IMR-90 (cell line): Measurements from ENCODE around the gene CLPTM1L. TPM values are rescaled to one million over a fixed set of nuclear protein-coding genes. Genes with fewer than 3 reads are reported as not detected.

Experiments
- ATAC-seq: fragments of 200-7000 bp; cut with Tn5 transposase; 2 replicates; pipeline ENCODE4 v1.9.1; 2020; ENCODE audit warnings: low read depth, mild to moderate bottlenecking, moderate library complexity
- BruUV-seq: library from RNA; stranded (reverse); fragments of 400-500 nt; replicated peaks from 2 replicates; lab custom pipeline; 2021; lab: Mats Ljungman, UMichigan
- CTCF ChIA-PET: fragments of 300-600 bp; formaldehyde crosslinking; extraction: SDS; loops from one replicate; lab custom pipeline; 2021; ENCODE audit warnings: antibody characterized with exemption; lab: Yijun Ruan, JAX
- POLR2A ChIA-PET: fragments of 300-600 bp; sonication (Branson Sonifier 250); formaldehyde crosslinking; loops from one replicate; lab custom pipeline; 2022; ENCODE audit warnings: antibody characterized with exemption; ENCODE audit not compliant: unreplicated experiment; lab: Charles Lee
- DNase-seq: peaks from one replicate; pipeline ENCODE4 v3.0.0; 2013
- H2AFZ ChIP-seq: replicated peaks from 2 replicates; pipeline ENCODE3; 2013; ENCODE audit warnings: low read length, mild to moderate bottlenecking; ENCODE audit not compliant: poor library complexity
- H2AK5ac ChIP-seq: 2 replicates; pipeline ENCODE4 v1.6.1; 2013; ENCODE audit warnings: low read depth, low read length, inconsistent platforms
- H2AK9ac ChIP-seq: replicated peaks from 2 replicates; pipeline ENCODE3; 2013; ENCODE audit warnings: mild to moderate bottlenecking, low read depth, low read length, moderate library complexity; ENCODE audit not compliant: poor library complexity
- H2BK120ac ChIP-seq: 2 replicates; pipeline ENCODE4 v1.6.1; 2013; ENCODE audit warnings: low read depth, low read length, inconsistent platforms
- H2BK15ac ChIP-seq: 3 replicates; pipeline ENCODE4 v1.6.1; 2013; ENCODE audit warnings: low read depth, low read length, inconsistent platforms
- H2BK20ac ChIP-seq: 2 replicates; pipeline ENCODE4 v1.6.1; 2013; ENCODE audit warnings: low read depth, mild to moderate bottlenecking, inconsistent platforms, low read length, moderate library complexity
- H2BK5ac ChIP-seq: 2 replicates; pipeline ENCODE4 v1.6.1; 2013; ENCODE audit warnings: mild to moderate bottlenecking, low read depth, low read length, inconsistent platforms; ENCODE audit not compliant: poor library complexity, severe bottlenecking
- H3K14ac ChIP-seq: replicated peaks from 2 replicates; pipeline ENCODE4 v1.6.1; 2013; ENCODE audit warnings: low read depth, low read length, inconsistent platforms
- H3K18ac ChIP-seq: 2 replicates; pipeline ENCODE4 v1.6.1; 2013; ENCODE audit warnings: low read depth, low read length, control low read depth
- H3K23ac ChIP-seq: 2 replicates; pipeline ENCODE4 v1.6.1; 2013; ENCODE audit warnings: low read depth, low read length, inconsistent platforms
- H3K27ac ChIP-seq: 2 replicates; pipeline ENCODE4 v1.5.1; 2013; ENCODE audit warnings: mild to moderate bottlenecking, control low read depth, low read length; ENCODE audit not compliant: insufficient read depth
- H3K27me3 ChIP-seq: 2 replicates; pipeline ENCODE4 v1.6.1; 2013; ENCODE audit warnings: low read length; ENCODE audit not compliant: control insufficient read depth, insufficient read depth
- H3K36me3 ChIP-seq: 2 replicates; pipeline ENCODE4 v1.6.1; 2013; ENCODE audit warnings: low read length, mixed read lengths; ENCODE audit not compliant: control insufficient read depth, insufficient read depth
- H3K4ac ChIP-seq: 2 replicates; pipeline ENCODE4 v1.6.1; 2013; ENCODE audit warnings: low read depth, low read length, inconsistent platforms
- H3K4me1 ChIP-seq: 2 replicates; pipeline ENCODE4 v1.6.1; 2013; ENCODE audit warnings: low read length, mixed read lengths; ENCODE audit not compliant: control insufficient read depth, insufficient read depth
- H3K4me2 ChIP-seq: 2 replicates; pipeline ENCODE4 v1.6.1; 2013; ENCODE audit warnings: low read depth, mild to moderate bottlenecking, control low read depth, low read length, moderate library complexity
- H3K4me3 ChIP-seq: 2 replicates; pipeline ENCODE4 v1.5.1; 2013; ENCODE audit warnings: low read depth, mild to moderate bottlenecking, control low read depth, low read length, moderate library complexity; ENCODE audit not compliant: insufficient read depth
- H3K56ac ChIP-seq: 2 replicates; pipeline ENCODE4 v1.6.1; 2013; ENCODE audit warnings: low read length, inconsistent platforms; ENCODE audit not compliant: insufficient read depth; ENCODE audit errors: extremely low read depth
- H3K79me1 ChIP-seq, 2 experiments: 2 replicates each; pipeline ENCODE4 v1.6.1; 2013; ENCODE audit warnings: low read length in 2 of 2, inconsistent platforms in 1 of 2, low read depth in 1 of 2
- H3K9ac ChIP-seq: 2 replicates; pipeline ENCODE4 v1.6.1; 2013; ENCODE audit warnings: low read depth, low read length, control low read depth
- H3K9me1 ChIP-seq: 2 replicates; pipeline ENCODE4 v1.6.1; 2013; ENCODE audit warnings: low read length, inconsistent platforms; ENCODE audit not compliant: insufficient read depth
- H3K9me3 ChIP-seq: 2 replicates; pipeline ENCODE4 v1.6.1; 2013; ENCODE audit warnings: low read length; ENCODE audit not compliant: control insufficient read depth, insufficient read depth
- H4K20me1 ChIP-seq: 2 replicates; pipeline ENCODE4 v1.6.1; 2013; ENCODE audit warnings: low read length, inconsistent platforms; ENCODE audit not compliant: insufficient read depth
- H4K5ac ChIP-seq: 2 replicates; pipeline ENCODE4 v1.6.1; 2013; ENCODE audit warnings: mild to moderate bottlenecking, low read depth, low read length, control low read depth
- H4K8ac ChIP-seq, 2 experiments: 2 replicates each; pipeline ENCODE4 v1.6.1; 2013; ENCODE audit warnings: low read depth in 2 of 2, low read length in 2 of 2, control low read depth in 1 of 2, inconsistent platforms in 1 of 2
- H4K91ac ChIP-seq: 2 replicates; pipeline ENCODE4 v1.6.1; 2013; ENCODE audit warnings: low read depth, low read length, inconsistent platforms; ENCODE audit not compliant: insufficient read depth
- BHLHE40 ChIP-seq: fragments of 150-350 bp; IDR thresholded peaks from 2 replicates; pipeline ENCODE4 v1.6.1; 2016; ENCODE audit warnings: mild to moderate bottlenecking, low read depth, low read length
- CEBPB ChIP-seq: IDR thresholded peaks from 2 replicates; pipeline ENCODE4 v1.6.1; 2012; ENCODE audit warnings: low read depth, low read length, improper control_type of control experiment
- CHD1 ChIP-seq: IDR thresholded peaks from 2 replicates; pipeline ENCODE4 v1.6.1; 2012; ENCODE audit warnings: low read depth, low read length, improper control_type of control experiment
- MAZ ChIP-seq: IDR thresholded peaks from 2 replicates; pipeline ENCODE4 v1.6.1; 2012; ENCODE audit warnings: low read depth, mild to moderate bottlenecking, low read length, improper control_type of control experiment, moderate library complexity, borderline replicate concordance
- NFE2L2 ChIP-seq: fragments of 150-350 bp; IDR thresholded peaks from 2 replicates; pipeline ENCODE4 v1.6.1; 2016; ENCODE audit warnings: low read depth, mild to moderate bottlenecking, low read length
- POLR2A ChIP-seq: IDR thresholded peaks from 2 replicates; pipeline ENCODE4 v1.6.1; 2012; ENCODE audit warnings: mild to moderate bottlenecking, low read depth, low read length
- RAD21 ChIP-seq: IDR thresholded peaks from 2 replicates; pipeline ENCODE4 v1.6.1; 2012; ENCODE audit warnings: low read length, improper control_type of control experiment
- RFX5 ChIP-seq: IDR thresholded peaks from 2 replicates; pipeline ENCODE4 v1.8.0; 2012; ENCODE audit warnings: low read depth, mild to moderate bottlenecking, low read length, moderate library complexity
- SMC3 ChIP-seq: fragments of 150-350 bp; IDR thresholded peaks from 2 replicates; pipeline ENCODE4 v1.6.1; 2016; ENCODE audit warnings: low read depth, mild to moderate bottlenecking, antibody characterized with exemption, low read length, moderate library complexity
- WGBS, 2 experiments: methylation state at CpG; one replicate each; pipeline versions ENCODE4 v1.1.5 to v1.1.7; 2013; ENCODE audit warnings: missing lambda C conversion rate in 2 of 2; ENCODE audit not compliant: insufficient read length in 1 of 2; ENCODE audit errors: extremely low coverage in 2 of 2; 5-methylcytosine and 5-hydroxymethylcytosine counted together
- dilution Hi-C: fragments of 300-500 bp; cut with HindIII; formaldehyde crosslinking; loops from one replicate; pipeline ENCODE4 v1.14.3; 2018; ENCODE audit warnings: low sequenced_read_pairs; ENCODE audit not compliant: unreplicated experiment
- in situ Hi-C: fragments of 300-500 bp; cut with MboI; formaldehyde crosslinking; loops from 3 replicates; pipeline ENCODE4 v1.14.3; 2019; ENCODE audit warnings: low sequenced_read_pairs, inconsistent platforms, mixed read lengths
- intact Hi-C: fragments of 100-400 bp; cut with micrococcal nuclease; formaldehyde crosslinking; loops from 2 replicates; pipeline ENCODE4 v1.10.0; 2022
- polyA plus RNA-seq, 3 experiments: library from polyadenylated mRNA; depleted of rRNA; stranded (reverse); fragments of >200 nt; gene quantifications; 2 replicates each; pipeline ENCODE4 v1.2.3, GENCODE V29; 2012; ENCODE audit warnings: low replicate concordance in 1 of 3
- total RNA-seq: library from RNA; depleted of rRNA; stranded (reverse); fragments of >200 nt; gene quantifications from 2 replicates; pipeline ENCODE4 v1.2.3, GENCODE V29; 2012

The CLPTM1L gene
- total and polyA plus RNA-seq, 2 of the 4 experiments (the other 2 are of a cell fraction): 114 to 137 TPM

GRCh38 chr5:1338506-1339070, 6.3 kb downstream of the CLPTM1L start:
- BruUV-seq: no TSS peak
- H3K27me3 ChIP-seq: no peaks in the 10 kb centered on the region
- POLR2A ChIA-PET: no interaction called here
- in situ Hi-C loops (no loop called here), dilution Hi-C loops (no loop called here), intact Hi-C loops (no loop called here)
- H3K27ac ChIP-seq: no peak overlapping the region
- no peak overlapping the region for H4K91ac ChIP-seq
- H3K9me1 ChIP-seq: no peaks in the 10 kb centered on the region
- H2AK5ac ChIP-seq: no peak overlapping the region
- H3K4me3 ChIP-seq: no peak overlapping the region
- H4K20me1 ChIP-seq: peaks cover 6% of the 10 kb centered on the region; the same call in 1 of the 2 replicates
- no peak overlapping the region for H2BK15ac ChIP-seq
- no peak for TF ChIP-seq RFX5
- no peak for TF ChIP-seq SMC3
- no peak for TF ChIP-seq RAD21
- TF ChIP-seq MAZ: no peak
- TF ChIP-seq POLR2A: no peak
- TF ChIP-seq CEBPB: no peak
- no peak for TF ChIP-seq BHLHE40
- TF ChIP-seq CHD1: no peak
- TF ChIP-seq NFE2L2: no peak
- no peak for ATAC-seq
- CTCF ChIA-PET: interaction anchor here (0.6 kb wide), 1 partner anchor 191 kb away, joined by 3 read pairs; no protein-coding TSS in a partner anchor
- no peak overlapping the region for H2AFZ ChIP-seq
- H3K4me1 ChIP-seq: peaks cover 3% of the 10 kb centered on the region; the same call in 1 of the 2 replicates
- peaks cover 66% of the 10 kb centered on the region for H3K36me3 ChIP-seq
- H4K8ac ChIP-seq: no peak overlapping the region
- H3K9me3 ChIP-seq: no peaks in the 10 kb centered on the region
- H2BK5ac ChIP-seq: no peak overlapping the region
- H3K56ac ChIP-seq: no peak overlapping the region
- WGBS, 2 experiments: 95% methylated on average over 15 of the region's 22 CpGs; no CpG with 5 or more reads in 1 of the 2 experiments
- H2AK9ac ChIP-seq: no peak overlapping the region
- no peak overlapping the region for H3K14ac ChIP-seq
- DNase-seq: no peak
- H2BK120ac ChIP-seq: no peak overlapping the region
- no peak overlapping the region for H3K18ac ChIP-seq
- H4K5ac ChIP-seq: no peak overlapping the region
- no peak overlapping the region for H3K4me2 ChIP-seq
- H3K79me1 ChIP-seq: peaks cover 9 to 12% of the 10 kb centered on the region in 2 experiments
- H3K23ac ChIP-seq: no peak overlapping the region
- H2BK20ac ChIP-seq: no peak overlapping the region
- no peak overlapping the region for H3K9ac ChIP-seq
- H3K4ac ChIP-seq: no peak overlapping the region
